WTC11 (cell line): ENCODE measurements around the gene LRRC3C. TPM values are rescaled to one million over a fixed set of nuclear protein-coding genes. Genes with fewer than 3 reads are reported as not detected.

Experiments used
- ATAC-seq: fragments of 200-7000 bp; cut with Tn5 transposase; 2 replicates; pipeline ENCODE4 v1.10.0; 2021; ENCODE audit warnings: mild to moderate bottlenecking, moderate library complexity
- CTCF ChIA-PET: fragments of 300-600 bp; sonication (Branson Sonifier 250); formaldehyde crosslinking; loops from one replicate; lab custom pipeline; 2021; ENCODE audit warnings: antibody characterized with exemption; lab: Charles Lee
- POLR2A ChIA-PET: fragments of 350-600 bp; sonication (Branson Sonifier 250); formaldehyde crosslinking; loops from one replicate; lab custom pipeline; 2021; ENCODE audit warnings: antibody characterized with exemption; lab: Charles Lee
- DNase-seq: peaks from one replicate; pipeline ENCODE4 v3.0.0; 2021; ENCODE audit warnings: low spot score
- H3K27ac Mint-ChIP-seq: 2 replicates; pipeline ENCODE4 v1.8.0; 2021; ENCODE audit warnings: mixed read lengths
- H3K27me3 Mint-ChIP-seq: 2 replicates; pipeline ENCODE4 v1.8.0; 2021; ENCODE audit warnings: low read depth, mild to moderate bottlenecking, moderate library complexity, mixed read lengths
- H3K36me3 Mint-ChIP-seq: 2 replicates; pipeline ENCODE4 v1.8.0; 2021; ENCODE audit warnings: mixed read lengths
- H3K4me1 Mint-ChIP-seq: 2 replicates; pipeline ENCODE4 v1.8.0; 2022; ENCODE audit warnings: mixed read lengths
- H3K4me3 Mint-ChIP-seq: 2 replicates; pipeline ENCODE4 v1.8.0; 2021; ENCODE audit warnings: mild to moderate bottlenecking, moderate library complexity, mixed read lengths
- H3K9me3 Mint-ChIP-seq: 2 replicates; pipeline ENCODE4 v1.8.0; 2021; ENCODE audit warnings: mixed read lengths
- AFF4 ChIP-seq: sonication (generic); formaldehyde crosslinking; IDR thresholded peaks from 2 replicates; pipeline ENCODE4 v1.8.1; 2023; ENCODE audit warnings: mild to moderate bottlenecking, missing genetic modification reagents, borderline replicate concordance
- E2F5 ChIP-seq: sonication (generic); formaldehyde crosslinking; IDR thresholded peaks from 2 replicates; pipeline ENCODE4 v1.8.1; 2022; ENCODE audit warnings: mild to moderate bottlenecking, moderate library complexity, missing genetic modification reagents
- EMX1 ChIP-seq: fragments of 250-450 bp; sonication (Bioruptor Pico); IDR thresholded peaks from 2 replicates; pipeline ENCODE4 v1.8.0; 2021; ENCODE audit warnings: mild to moderate bottlenecking
- ERG ChIP-seq: fragments of 250-450 bp; sonication (Bioruptor Pico); IDR thresholded peaks from 2 replicates; pipeline ENCODE4 v1.8.0; 2021; ENCODE audit warnings: mild to moderate bottlenecking
- ESRRA ChIP-seq: sonication (generic); formaldehyde crosslinking; IDR thresholded peaks from 2 replicates; pipeline ENCODE4 v1.8.1; 2022; ENCODE audit warnings: mild to moderate bottlenecking, missing genetic modification reagents, borderline replicate concordance
- FOXP1 ChIP-seq: sonication (generic); formaldehyde crosslinking; IDR thresholded peaks from 2 replicates; pipeline ENCODE4 v1.8.0; 2022; ENCODE audit warnings: missing genetic modification reagents, mild to moderate bottlenecking, moderate library complexity, borderline replicate concordance
- HMGA2 ChIP-seq: fragments of 250-450 bp; sonication (Bioruptor Pico); IDR thresholded peaks from 2 replicates; pipeline ENCODE4 v1.4.0; 2021; ENCODE audit warnings: mild to moderate bottlenecking, moderate library complexity
- HMGXB4 ChIP-seq: sonication (generic); formaldehyde crosslinking; IDR thresholded peaks from 2 replicates; pipeline ENCODE4 v1.8.1; 2023; ENCODE audit warnings: mild to moderate bottlenecking, moderate library complexity, missing genetic modification reagents
- MAX ChIP-seq: sonication (generic); formaldehyde crosslinking; IDR thresholded peaks from 2 replicates; pipeline ENCODE4 v1.8.0; 2022; ENCODE audit warnings: mild to moderate bottlenecking, missing genetic modification reagents
- MYBL2 ChIP-seq: sonication (generic); formaldehyde crosslinking; IDR thresholded peaks from 2 replicates; pipeline ENCODE4 v1.8.1; 2023; ENCODE audit warnings: mild to moderate bottlenecking, moderate library complexity, missing genetic modification reagents
- OVOL2 ChIP-seq: fragments of 250-450 bp; sonication (Bioruptor Pico); IDR thresholded peaks from 2 replicates; pipeline ENCODE4 v1.9.0; 2021; ENCODE audit warnings: mild to moderate bottlenecking, borderline replicate concordance
- RELA ChIP-seq: sonication (generic); formaldehyde crosslinking; IDR thresholded peaks from 2 replicates; pipeline ENCODE4 v1.8.1; 2022; ENCODE audit warnings: missing genetic modification reagents, mild to moderate bottlenecking, borderline replicate concordance
- SMAD4 ChIP-seq: sonication (generic); formaldehyde crosslinking; IDR thresholded peaks from 2 replicates; pipeline ENCODE4 v1.8.0; 2022; ENCODE audit warnings: mild to moderate bottlenecking, missing genetic modification reagents
- TCF7 ChIP-seq: sonication (generic); formaldehyde crosslinking; IDR thresholded peaks from 2 replicates; pipeline ENCODE4 v1.8.0; 2022; ENCODE audit warnings: mild to moderate bottlenecking, low read depth, missing genetic modification reagents, moderate library complexity
- TEAD1 ChIP-seq: sonication (generic); formaldehyde crosslinking; IDR thresholded peaks from 2 replicates; pipeline ENCODE4 v1.8.0; 2022; ENCODE audit warnings: mild to moderate bottlenecking, missing genetic modification reagents
- ZBTB21 ChIP-seq: sonication (generic); formaldehyde crosslinking; IDR thresholded peaks from 2 replicates; pipeline ENCODE4 v1.8.1; 2023; ENCODE audit warnings: mild to moderate bottlenecking, missing genetic modification reagents, borderline replicate concordance
- ZNF121 ChIP-seq: sonication (generic); formaldehyde crosslinking; IDR thresholded peaks from 2 replicates; pipeline ENCODE4 v1.8.0; 2023; ENCODE audit warnings: missing genetic modification reagents
- ZNF281 ChIP-seq: sonication (generic); formaldehyde crosslinking; IDR thresholded peaks from 2 replicates; pipeline ENCODE4 v1.8.0; 2023; ENCODE audit warnings: mild to moderate bottlenecking, missing genetic modification reagents
- ZNF416 ChIP-seq: fragments of 250-450 bp; sonication (Bioruptor Pico); IDR thresholded peaks from 2 replicates; pipeline ENCODE4 v1.9.0; 2021; ENCODE audit warnings: mild to moderate bottlenecking, inconsistent platforms
- total RNA-seq: library from RNA; stranded (reverse); gene quantifications from 3 replicates; pipeline ENCODE4 v1.2.3, GENCODE V29; 2021
- TF ChIP-seq, protein P1 (sequence below): sonication (generic); formaldehyde crosslinking; IDR thresholded peaks from 2 replicates; pipeline ENCODE4 v1.8.0; 2023; ENCODE audit warnings: missing genetic modification reagents
- TF ChIP-seq, protein P2 (sequence below): fragments of 250-450 bp; sonication (Bioruptor Pico); IDR thresholded peaks from 2 replicates; pipeline ENCODE4 v1.9.0; 2021; ENCODE audit warnings: mild to moderate bottlenecking
- TF ChIP-seq, protein P3 (sequence below): sonication (generic); formaldehyde crosslinking; IDR thresholded peaks from 2 replicates; pipeline ENCODE4 v1.8.1; 2022; ENCODE audit warnings: missing genetic modification reagents, borderline replicate concordance

The LRRC3C gene
- total RNA-seq, 1 experiment from 2014 or later = not detected

GRCh38 chr17:39979016-39979670 lies 51.6 kb downstream of the LRRC3C start (continued):
- TF ChIP-seq RELA (CRISPR knock-in tag) (no peak), SMAD4 (no peak), OVOL2 (CRISPR knock-in tag) (no peak), E2F5 (CRISPR knock-in tag) (no peak)
- TF ChIP-seq, protein P1, sequence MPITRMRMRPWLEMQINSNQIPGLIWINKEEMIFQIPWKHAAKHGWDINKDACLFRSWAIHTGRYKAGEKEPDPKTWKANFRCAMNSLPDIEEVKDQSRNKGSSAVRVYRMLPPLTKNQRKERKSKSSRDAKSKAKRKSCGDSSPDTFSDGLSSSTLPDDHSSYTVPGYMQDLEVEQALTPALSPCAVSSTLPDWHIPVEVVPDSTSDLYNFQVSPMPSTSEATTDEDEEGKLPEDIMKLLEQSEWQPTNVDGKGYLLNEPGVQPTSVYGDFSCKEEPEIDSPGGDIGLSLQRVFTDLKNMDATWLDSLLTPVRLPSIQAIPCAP (CRISPR knock-in tag) = no peak

DNA sequence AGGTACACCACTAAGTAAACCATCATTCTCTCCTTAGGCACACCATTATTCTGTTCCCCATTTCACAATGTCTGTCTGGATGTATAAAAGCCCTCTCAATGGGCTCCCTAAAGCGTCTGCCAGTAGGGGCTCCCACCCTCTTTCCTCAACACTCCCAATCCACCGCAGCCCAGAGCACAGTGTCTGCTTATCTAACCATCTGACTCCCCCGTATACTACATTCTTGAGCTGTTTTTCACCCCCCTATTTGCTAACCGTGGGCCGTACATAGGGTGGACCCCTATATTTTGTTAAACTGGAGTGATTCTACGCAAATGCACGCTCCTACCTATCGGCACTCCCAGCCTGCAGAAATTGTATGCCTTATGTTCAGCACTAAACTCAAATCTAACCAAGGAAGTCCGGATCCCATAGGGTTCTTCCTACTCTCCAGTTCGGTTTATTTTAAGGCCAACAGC lies 52.4 kb downstream of the LRRC3C start:
- H3K9me3 Mint-ChIP-seq = no peaks in the 10 kb centered on the region
- ChIA-PET CTCF (interaction anchor here (0.7 to 3.3 kb wide), 30 partner anchors 9 to 374 kb away, joined by 3 to 50 read pairs (median 4); partner anchors contain the start of gene WIPF2), POLR2A (interaction anchor here (0.6 to 1.8 kb wide), 8 partner anchors 11 to 130 kb away, joined by 3 to 9 read pairs (median 5); partner anchors contain the start of genes LRRC3C, NR1D1, ORMDL3 and ZPBP2)
- TF ChIP-seq, protein P2, sequence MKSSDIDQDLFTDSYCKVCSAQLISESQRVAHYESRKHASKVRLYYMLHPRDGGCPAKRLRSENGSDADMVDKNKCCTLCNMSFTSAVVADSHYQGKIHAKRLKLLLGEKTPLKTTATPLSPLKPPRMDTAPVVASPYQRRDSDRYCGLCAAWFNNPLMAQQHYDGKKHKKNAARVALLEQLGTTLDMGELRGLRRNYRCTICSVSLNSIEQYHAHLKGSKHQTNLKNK (CRISPR knock-in tag) = no peak
- no peak for TF ChIP-seq HMGXB4 (CRISPR knock-in tag)
- TF ChIP-seq ZNF416 (CRISPR knock-in tag) = no peak
- no peak for TF ChIP-seq ZNF121 (CRISPR knock-in tag)
- TF ChIP-seq, protein P3, sequence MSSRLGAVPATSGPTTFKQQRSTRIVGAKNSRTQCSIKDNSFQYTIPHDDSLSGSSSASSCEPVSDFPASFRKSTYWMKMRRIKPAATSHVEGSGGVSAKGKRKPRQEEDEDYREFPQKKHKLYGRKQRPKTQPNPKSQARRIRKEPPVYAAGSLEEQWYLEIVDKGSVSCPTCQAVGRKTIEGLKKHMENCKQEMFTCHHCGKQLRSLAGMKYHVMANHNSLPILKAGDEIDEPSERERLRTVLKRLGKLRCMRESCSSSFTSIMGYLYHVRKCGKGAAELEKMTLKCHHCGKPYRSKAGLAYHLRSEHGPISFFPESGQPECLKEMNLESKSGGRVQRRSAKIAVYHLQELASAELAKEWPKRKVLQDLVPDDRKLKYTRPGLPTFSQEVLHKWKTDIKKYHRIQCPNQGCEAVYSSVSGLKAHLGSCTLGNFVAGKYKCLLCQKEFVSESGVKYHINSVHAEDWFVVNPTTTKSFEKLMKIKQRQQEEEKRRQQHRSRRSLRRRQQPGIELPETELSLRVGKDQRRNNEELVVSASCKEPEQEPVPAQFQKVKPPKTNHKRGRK (CRISPR knock-in tag) = no peak
- TF ChIP-seq TEAD1 = no peak
- no peak for TF ChIP-seq MAX (CRISPR knock-in tag)
- no peak for TF ChIP-seq ZBTB21
- TF ChIP-seq ESRRA (CRISPR knock-in tag) = no peak
- no peak for TF ChIP-seq MYBL2 (CRISPR knock-in tag)
- no peak for TF ChIP-seq TCF7 (CRISPR knock-in tag)
- TF ChIP-seq EMX1 = no peak
- TF ChIP-seq HMGA2 (CRISPR knock-in tag) = no peak
- no peak for TF ChIP-seq AFF4 (CRISPR knock-in tag)
- TF ChIP-seq ZNF281 (CRISPR knock-in tag) = no peak
- TF ChIP-seq ERG (CRISPR knock-in tag) = no peak
- TF ChIP-seq FOXP1 (CRISPR knock-in tag) = no peak

More for the DNA sequence above, 52.4 kb downstream of the LRRC3C start:
- Mint-ChIP-seq H3K4me1 (peaks cover 25% of the 10 kb centered on the region), H3K36me3 (peaks cover 14% of the 10 kb centered on the region), H3K4me3 (peak overlapping the region; percentile 89), H3K27me3 (no peaks in the 10 kb centered on the region; the same call in 1 of the 2 replicates), H3K27ac (peak overlapping the region; percentile 97)
- DNase-seq (peak; percentile 31), ATAC-seq (peak; percentile 45)
